GM12865 (cell line): ENCODE measurements around the gene PDCL3.

Experiments used
- DNase-seq: peaks from one replicate; pipeline ENCODE4 v3.0.0; 2010; ENCODE audit warnings: low read depth
- H3K4me3 ChIP-seq: 2 replicates; pipeline ENCODE4 v1.5.1; 2011; ENCODE audit warnings: mild to moderate bottlenecking, low read depth, low read length, control low read depth
- TF ChIP-seq, protein P1 (sequence below): IDR thresholded peaks from 2 replicates; pipeline ENCODE4 v1.5.1; 2011; ENCODE audit warnings: low read length, control low read depth, low read depth, inconsistent platforms; ENCODE audit not compliant: insufficient read depth; ENCODE audit errors: missing control alignments

The PDCL3 gene

GRCh38 chr2:100541404-100541803 lies 21.4 kb upstream of the PDCL3 start:
- TF ChIP-seq, protein P1, sequence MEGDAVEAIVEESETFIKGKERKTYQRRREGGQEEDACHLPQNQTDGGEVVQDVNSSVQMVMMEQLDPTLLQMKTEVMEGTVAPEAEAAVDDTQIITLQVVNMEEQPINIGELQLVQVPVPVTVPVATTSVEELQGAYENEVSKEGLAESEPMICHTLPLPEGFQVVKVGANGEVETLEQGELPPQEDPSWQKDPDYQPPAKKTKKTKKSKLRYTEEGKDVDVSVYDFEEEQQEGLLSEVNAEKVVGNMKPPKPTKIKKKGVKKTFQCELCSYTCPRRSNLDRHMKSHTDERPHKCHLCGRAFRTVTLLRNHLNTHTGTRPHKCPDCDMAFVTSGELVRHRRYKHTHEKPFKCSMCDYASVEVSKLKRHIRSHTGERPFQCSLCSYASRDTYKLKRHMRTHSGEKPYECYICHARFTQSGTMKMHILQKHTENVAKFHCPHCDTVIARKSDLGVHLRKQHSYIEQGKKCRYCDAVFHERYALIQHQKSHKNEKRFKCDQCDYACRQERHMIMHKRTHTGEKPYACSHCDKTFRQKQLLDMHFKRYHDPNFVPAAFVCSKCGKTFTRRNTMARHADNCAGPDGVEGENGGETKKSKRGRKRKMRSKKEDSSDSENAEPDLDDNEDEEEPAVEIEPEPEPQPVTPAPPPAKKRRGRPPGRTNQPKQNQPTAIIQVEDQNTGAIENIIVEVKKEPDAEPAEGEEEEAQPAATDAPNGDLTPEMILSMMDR, result no peak
- no peak overlapping the region for H3K4me3 ChIP-seq
- no peak for DNase-seq

DNA sequence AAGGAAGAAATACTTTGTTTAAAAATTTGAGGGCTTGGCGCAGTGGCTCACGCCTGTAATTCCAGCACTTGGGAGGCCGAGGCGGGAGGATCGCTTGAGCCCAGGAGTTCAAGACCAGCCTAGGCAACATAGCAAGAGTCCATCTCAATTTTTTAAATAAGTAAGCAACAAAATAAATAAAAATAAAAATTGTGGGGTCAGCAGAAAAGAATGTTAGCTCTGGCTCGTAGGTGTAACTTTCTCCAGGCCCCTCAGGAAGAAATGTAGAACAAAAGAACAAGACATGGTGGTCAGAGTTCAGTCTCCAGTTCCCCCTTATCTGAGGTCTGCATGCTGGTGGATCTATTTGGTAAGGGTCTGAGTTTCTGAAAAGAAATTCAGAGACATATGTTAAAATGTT lies 20.4 kb upstream of the PDCL3 start:
- TF ChIP-seq, protein P1, result no peak
- DNase-seq, result no peak
- no peak overlapping the region for H3K4me3 ChIP-seq

GRCh38 chr2:100544911-100545596 lies 17.7 kb upstream of the PDCL3 start:
- DNase-seq, result no peak
- TF ChIP-seq, protein P1, result no peak
- no peak overlapping the region for H3K4me3 ChIP-seq

- TF ChIP-seq, protein P1, result no peak
Measured at GRCh38 chr2:100546469-100546868, 16.3 kb upstream of the PDCL3 start.

GRCh38 chr2:100548771-100549170 lies 14.0 kb upstream of the PDCL3 start:
- TF ChIP-seq, protein P1, result no peak
- no peak overlapping the region for H3K4me3 ChIP-seq
- DNase-seq, result no peak

More at GRCh38 chr2:100546469-100546868, 16.3 kb upstream of the PDCL3 start:
- no peak overlapping the region for H3K4me3 ChIP-seq
- DNase-seq, result no peak

DNA sequence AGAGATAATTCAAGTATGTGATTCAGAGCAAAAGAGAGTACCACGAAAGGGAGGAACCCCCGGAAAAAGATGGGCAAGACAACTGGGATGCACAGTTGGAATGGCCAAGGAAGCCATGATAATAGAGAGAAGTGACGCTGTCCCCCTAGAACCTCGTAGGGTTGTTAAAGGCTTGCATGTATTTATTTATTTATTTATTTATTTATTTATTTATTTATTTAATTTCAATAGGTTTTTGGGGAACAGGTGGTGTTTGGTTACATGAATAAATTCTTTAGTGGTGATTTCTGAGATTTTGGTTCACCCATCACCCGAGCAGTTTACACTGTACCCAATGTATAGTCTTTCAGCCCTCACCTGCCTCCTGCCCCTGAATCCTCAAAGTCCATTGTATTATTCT lies 11.5 kb upstream of the PDCL3 start:
- TF ChIP-seq, protein P1, result no peak
- no peak for DNase-seq
- H3K4me3 ChIP-seq, result no peak overlapping the region
